Peyer's patch (tissue), 4 donors: ENCODE measurements around the gene ILF3. TPM values are rescaled to one million over a fixed set of nuclear protein-coding genes. Genes with fewer than 3 reads are reported as not detected.

Source experiments
- DNase-seq, 3 donors: peaks; one replicate each; pipeline ENCODE4 v3.0.0-alpha.2; 2017 to 2019
- H3K27ac ChIP-seq, 4 donors: fragments of 200-600 bp; sonication (generic); one replicate each; pipeline ENCODE4 v1.5.1; 2016 to 2019
- H3K27me3 ChIP-seq, 2 donors: fragments of 200-600 bp; sonication (generic); one replicate each; pipeline ENCODE4 v1.5.1; 2019
- H3K36me3 ChIP-seq, 3 donors: fragments of 200-600 bp; sonication (generic); one replicate each; pipeline ENCODE4 v1.5.1; 2016 to 2019
- H3K4me1 ChIP-seq, 4 donors: fragments of 200-600 bp; sonication (generic); one replicate each; pipeline ENCODE4 v1.5.1; 2016 to 2019
- H3K4me3 ChIP-seq, 4 donors: fragments of 200-600 bp; sonication (generic); 1 replicate in 3 of 4; 2 replicates in 1 of 4; pipeline ENCODE4 v1.5.1; 2016 to 2019; ENCODE audit warnings: mild to moderate bottlenecking in 1 of 4
- H3K9me3 ChIP-seq, 4 donors: fragments of 200-600 bp; sonication (generic); one replicate each; pipeline ENCODE4 v1.5.1; 2016 to 2019; ENCODE audit warnings: mild to moderate bottlenecking in 1 of 4
- POLR2A ChIP-seq, 2 donors: fragments of 450-650 bp; IDR thresholded peaks; one replicate each; pipeline ENCODE4 v1.5.1; 2017; ENCODE audit warnings: antibody characterized with exemption in 2 of 2, mild to moderate bottlenecking in 2 of 2, moderate library complexity in 2 of 2
- total RNA-seq, 4 donors: library from RNA; depleted of rRNA; stranded (reverse); fragments of >200 nt; gene quantifications; one replicate each; pipeline ENCODE4 v1.1.0, GENCODE V29; 2016
- TF ChIP-seq, protein P1 (sequence below), 6 experiments: fragments of 450-650 bp in 4 of 6; fragments of 200-600 bp in 2 of 6; sonication (generic) in 1 of 6; IDR thresholded peaks; one replicate each; pipeline ENCODE4 v1.5.1; 2017 to 2019; ENCODE audit warnings: antibody characterized with exemption in 6 of 6, mild to moderate bottlenecking in 3 of 6, moderate library complexity in 1 of 6

The ILF3 gene
- total RNA-seq, 4 donors from 2014 or later: 73.4 to 227 (median 139) TPM

DNA sequence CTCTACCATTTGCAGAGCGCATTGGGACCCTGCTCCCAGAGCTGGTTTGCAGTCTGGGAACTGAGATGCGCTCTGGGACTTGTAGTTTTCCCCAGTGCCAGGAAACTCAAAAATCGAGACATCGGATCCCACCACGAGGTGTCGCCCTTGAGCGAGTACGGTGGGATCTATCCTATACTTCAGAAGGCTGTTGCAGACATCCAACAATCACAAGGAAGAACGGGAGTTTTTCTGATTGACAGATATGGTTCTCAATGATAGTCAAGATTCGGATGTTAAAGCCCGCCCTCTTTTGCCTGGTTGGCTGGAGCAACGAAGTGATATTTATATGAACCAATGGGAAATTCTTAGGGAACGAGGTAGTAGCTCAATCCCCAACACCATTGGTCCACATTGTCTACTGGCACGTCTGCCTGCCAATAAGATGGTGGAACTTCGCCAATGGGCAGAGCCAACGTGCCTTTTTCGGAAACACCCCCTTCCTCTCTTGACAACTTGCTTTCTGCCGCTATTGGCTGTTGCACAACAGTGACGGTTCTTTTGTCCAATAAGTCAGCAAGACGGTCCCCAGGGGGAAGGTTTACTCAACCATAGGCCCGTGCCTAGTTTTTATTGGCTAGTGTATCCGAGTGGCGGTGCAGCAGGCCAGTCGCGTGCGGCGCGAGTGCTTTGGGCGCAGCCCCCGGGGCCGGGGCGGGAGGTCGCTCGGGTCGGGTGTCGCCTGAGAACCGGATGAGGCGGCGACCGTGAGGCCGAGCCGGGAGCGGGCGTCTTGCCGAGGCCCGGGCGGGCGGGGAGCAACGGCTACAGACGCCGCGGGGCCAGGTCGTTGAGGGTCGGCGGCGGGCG is 63.4 kb downstream of the ILF3 start, which contains the start of gene DNM2:
Gene DNM2, plus strand, starts transcription at position 724 of the 849 bp plus-strand sequence. CDS start 164 bp downstream, outside the sequence.
- H3K27ac ChIP-seq: peak within 1 kb of the TSS; percentile 91 to 98 (median 96)
- H3K4me3 ChIP-seq: peak within 1 kb of the TSS; percentile 80 to 96 (median 88)
- H3K4me1 ChIP-seq: peaks cover 0 to 41% (median 16%) of the 10 kb centered on the region in 4 donors
- peak; percentile 97 to 99 (median 99) for DNase-seq
- no peaks in the 10 kb centered on the region for H3K9me3 ChIP-seq
- H3K36me3 ChIP-seq: peaks cover 0 to 11% (median 0%) of the 10 kb centered on the region in 3 donors
- H3K27me3 ChIP-seq: no peaks in the 10 kb centered on the region
- TF ChIP-seq, protein P1, sequence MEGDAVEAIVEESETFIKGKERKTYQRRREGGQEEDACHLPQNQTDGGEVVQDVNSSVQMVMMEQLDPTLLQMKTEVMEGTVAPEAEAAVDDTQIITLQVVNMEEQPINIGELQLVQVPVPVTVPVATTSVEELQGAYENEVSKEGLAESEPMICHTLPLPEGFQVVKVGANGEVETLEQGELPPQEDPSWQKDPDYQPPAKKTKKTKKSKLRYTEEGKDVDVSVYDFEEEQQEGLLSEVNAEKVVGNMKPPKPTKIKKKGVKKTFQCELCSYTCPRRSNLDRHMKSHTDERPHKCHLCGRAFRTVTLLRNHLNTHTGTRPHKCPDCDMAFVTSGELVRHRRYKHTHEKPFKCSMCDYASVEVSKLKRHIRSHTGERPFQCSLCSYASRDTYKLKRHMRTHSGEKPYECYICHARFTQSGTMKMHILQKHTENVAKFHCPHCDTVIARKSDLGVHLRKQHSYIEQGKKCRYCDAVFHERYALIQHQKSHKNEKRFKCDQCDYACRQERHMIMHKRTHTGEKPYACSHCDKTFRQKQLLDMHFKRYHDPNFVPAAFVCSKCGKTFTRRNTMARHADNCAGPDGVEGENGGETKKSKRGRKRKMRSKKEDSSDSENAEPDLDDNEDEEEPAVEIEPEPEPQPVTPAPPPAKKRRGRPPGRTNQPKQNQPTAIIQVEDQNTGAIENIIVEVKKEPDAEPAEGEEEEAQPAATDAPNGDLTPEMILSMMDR (IDR thresholded peaks at IDR 0.05): peak; percentile 72 to 96 (median 92)
- peak; percentile 89 to 94 for TF ChIP-seq POLR2A (IDR thresholded peaks at IDR 0.05)

DNA sequence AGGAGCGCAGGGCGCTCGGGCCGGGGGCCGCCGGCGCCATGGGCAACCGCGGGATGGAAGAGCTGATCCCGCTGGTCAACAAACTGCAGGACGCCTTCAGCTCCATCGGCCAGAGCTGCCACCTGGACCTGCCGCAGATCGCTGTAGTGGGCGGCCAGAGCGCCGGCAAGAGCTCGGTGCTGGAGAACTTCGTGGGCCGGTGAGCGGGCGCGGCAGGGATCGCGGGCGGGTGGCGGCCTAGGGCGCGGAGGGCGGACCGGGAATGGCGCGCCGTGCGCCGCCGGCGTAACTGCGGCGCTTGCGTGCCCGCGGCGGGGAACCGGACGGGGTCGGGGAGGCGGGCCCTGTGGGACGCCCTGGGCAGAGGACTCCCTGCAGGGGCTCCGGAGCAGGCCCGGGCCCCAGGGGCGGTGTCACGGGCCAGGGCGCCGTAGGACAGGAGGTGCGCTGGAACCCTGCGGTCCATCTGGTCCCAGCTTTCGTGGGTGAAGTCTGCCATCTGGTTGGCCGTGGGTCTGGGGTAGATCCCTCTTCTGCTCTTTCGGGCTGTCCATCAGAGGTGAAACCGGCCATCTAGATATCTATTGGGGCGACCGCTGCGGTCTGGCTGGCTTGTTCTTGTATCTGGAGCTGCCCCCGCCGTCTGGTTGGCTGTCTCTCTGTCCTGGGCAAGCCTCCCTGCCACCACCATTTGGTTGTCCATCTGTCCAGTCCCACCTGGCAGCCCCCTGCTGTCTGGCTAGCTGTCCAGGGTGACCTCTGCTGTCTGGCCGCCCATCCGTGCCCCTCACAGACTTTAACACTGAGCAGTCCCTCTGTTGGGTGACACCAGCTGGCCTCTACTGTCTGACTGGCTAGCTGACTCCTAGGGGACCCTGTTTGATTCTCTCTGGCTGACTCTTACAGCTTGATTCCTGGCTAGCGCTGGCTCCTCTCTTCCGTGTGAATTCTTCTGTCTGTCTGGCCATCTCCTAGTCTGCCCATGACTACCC is 64.4 kb downstream of the ILF3 start:
- H3K27ac ChIP-seq: peak overlapping the region; percentile 91 to 98 (median 96)
- peaks cover 0 to 20% (median 0%) of the 10 kb centered on the region in 3 donors for H3K36me3 ChIP-seq
- no peaks in the 10 kb centered on the region for H3K27me3 ChIP-seq
- H3K9me3 ChIP-seq: no peaks in the 10 kb centered on the region
- peaks cover 0 to 41% (median 16%) of the 10 kb centered on the region in 4 donors for H3K4me1 ChIP-seq
- TF ChIP-seq, protein P1 (IDR thresholded peaks at IDR 0.05): peak in 1 of 6 experiments; percentile 1
- TF ChIP-seq POLR2A (IDR thresholded peaks at IDR 0.05): no peak
- H3K4me3 ChIP-seq: peak overlapping the region; percentile 80 to 96 (median 88)
- DNase-seq: peak in 1 of 3 donors; percentile 74

DNA sequence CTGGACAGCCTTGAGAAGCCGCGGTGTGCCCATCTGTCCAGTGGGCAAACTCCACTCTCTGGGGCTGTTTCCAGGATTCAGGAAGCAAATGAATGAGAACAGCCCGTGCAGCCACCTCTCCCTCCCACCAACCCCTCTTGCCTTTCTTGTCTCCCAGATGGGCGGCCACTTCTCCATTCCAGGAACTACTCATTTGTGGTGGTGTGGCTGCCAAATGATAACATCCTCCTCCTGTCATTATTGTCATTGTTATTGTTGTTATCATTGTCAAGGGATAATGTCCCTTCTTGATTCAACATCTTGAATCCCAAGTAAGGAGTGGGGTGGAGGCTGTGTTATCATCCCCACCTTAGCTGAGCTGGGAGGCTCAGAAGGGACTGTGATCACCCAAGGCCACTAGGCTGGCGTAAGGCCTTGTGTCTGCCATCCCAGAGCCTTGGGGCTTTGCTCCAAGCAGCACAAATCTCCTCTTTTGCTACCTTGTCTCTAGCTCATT is 65.4 kb downstream of the ILF3 start:
- H3K36me3 ChIP-seq: peaks cover 0 to 31% (median 0%) of the 10 kb centered on the region in 3 donors
- H3K4me1 ChIP-seq: peaks cover 0 to 49% (median 16%) of the 10 kb centered on the region in 4 donors
- peak in 1 of 2 donors; percentile 24 for TF ChIP-seq POLR2A (IDR thresholded peaks at IDR 0.05)
- TF ChIP-seq, protein P1 (IDR thresholded peaks at IDR 0.05): no peak
- H3K27ac ChIP-seq: peak overlapping the region; percentile 91 to 98 (median 96)
- peak in 1 of 3 donors; percentile 63 for DNase-seq
- H3K9me3 ChIP-seq: no peaks in the 10 kb centered on the region
- peak overlapping the region; percentile 80 to 96 (median 88) for H3K4me3 ChIP-seq
- no peaks in the 10 kb centered on the region for H3K27me3 ChIP-seq

DNA sequence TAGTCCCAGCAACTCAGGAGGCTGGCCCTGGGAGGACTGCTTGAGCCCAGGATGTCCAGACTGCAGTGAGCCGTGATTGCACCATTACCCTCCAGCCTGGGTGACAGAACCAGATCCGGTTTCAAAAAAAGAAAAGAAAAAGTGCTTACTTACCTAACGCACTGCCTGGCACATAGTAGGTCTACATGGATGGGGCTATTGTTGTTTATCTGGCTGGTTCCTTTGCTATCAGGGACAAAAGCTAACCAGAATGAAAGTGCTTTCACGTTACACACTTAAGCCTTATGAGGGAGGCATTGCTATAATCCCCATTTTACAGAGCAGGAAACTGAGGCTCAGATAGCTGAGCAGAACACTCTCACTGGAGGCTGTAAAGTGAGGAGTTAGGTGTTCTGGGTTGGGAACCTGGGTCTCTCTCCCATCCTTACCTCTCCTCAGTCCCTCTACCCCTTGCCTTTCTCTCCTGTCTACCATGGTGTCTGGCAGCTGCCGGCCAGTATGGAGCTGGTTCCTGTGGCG is 66.5 kb downstream of the ILF3 start:
- no peaks in the 10 kb centered on the region for H3K9me3 ChIP-seq
- no peak overlapping the region for H3K27ac ChIP-seq
- TF ChIP-seq POLR2A (IDR thresholded peaks at IDR 0.05): no peak
- TF ChIP-seq, protein P1 (IDR thresholded peaks at IDR 0.05): no peak
- H3K4me3 ChIP-seq: no peak overlapping the region
- H3K27me3 ChIP-seq: no peaks in the 10 kb centered on the region
- H3K4me1 ChIP-seq: peaks cover 0 to 52% (median 16%) of the 10 kb centered on the region in 4 donors
- H3K36me3 ChIP-seq: peaks cover 0 to 31% (median 0%) of the 10 kb centered on the region in 3 donors
- no peak for DNase-seq

DNA sequence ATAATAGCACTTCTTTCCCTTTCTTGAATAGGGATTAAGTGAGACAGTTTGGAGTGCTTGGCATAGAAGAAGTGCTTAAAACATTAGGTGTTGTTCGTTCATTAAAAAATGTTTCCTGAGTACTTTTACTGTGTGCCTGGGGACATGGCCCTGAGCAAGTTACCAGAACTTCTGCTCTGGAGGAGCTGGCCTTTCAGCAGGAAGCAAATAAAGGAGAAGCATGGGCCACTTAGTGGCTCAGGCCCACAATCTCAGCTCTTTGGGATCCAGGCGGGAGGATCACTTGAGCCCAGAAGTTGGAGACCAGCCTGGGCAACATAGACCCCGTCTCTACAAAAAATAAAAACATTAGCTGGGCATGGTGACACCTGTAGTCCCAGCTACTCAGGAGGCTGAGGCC is 69.4 kb downstream of the ILF3 start:
- no peak for DNase-seq
- Histone ChIP-seq H3K27me3 (no peaks in the 10 kb centered on the region), H3K36me3 (peaks cover 0 to 34% (median 0%) of the 10 kb centered on the region in 3 donors), H3K4me1 (peaks cover 0 to 71% (median 14%) of the 10 kb centered on the region in 4 donors), H3K9me3 (no peaks in the 10 kb centered on the region), H3K27ac (no peak overlapping the region), H3K4me3 (no peak overlapping the region)
- TF ChIP-seq, protein P1 (IDR thresholded peaks at IDR 0.05): no peak
- no peak for TF ChIP-seq POLR2A (IDR thresholded peaks at IDR 0.05)
